Measurements from ENCODE around the gene IGLL5.

DNA sequence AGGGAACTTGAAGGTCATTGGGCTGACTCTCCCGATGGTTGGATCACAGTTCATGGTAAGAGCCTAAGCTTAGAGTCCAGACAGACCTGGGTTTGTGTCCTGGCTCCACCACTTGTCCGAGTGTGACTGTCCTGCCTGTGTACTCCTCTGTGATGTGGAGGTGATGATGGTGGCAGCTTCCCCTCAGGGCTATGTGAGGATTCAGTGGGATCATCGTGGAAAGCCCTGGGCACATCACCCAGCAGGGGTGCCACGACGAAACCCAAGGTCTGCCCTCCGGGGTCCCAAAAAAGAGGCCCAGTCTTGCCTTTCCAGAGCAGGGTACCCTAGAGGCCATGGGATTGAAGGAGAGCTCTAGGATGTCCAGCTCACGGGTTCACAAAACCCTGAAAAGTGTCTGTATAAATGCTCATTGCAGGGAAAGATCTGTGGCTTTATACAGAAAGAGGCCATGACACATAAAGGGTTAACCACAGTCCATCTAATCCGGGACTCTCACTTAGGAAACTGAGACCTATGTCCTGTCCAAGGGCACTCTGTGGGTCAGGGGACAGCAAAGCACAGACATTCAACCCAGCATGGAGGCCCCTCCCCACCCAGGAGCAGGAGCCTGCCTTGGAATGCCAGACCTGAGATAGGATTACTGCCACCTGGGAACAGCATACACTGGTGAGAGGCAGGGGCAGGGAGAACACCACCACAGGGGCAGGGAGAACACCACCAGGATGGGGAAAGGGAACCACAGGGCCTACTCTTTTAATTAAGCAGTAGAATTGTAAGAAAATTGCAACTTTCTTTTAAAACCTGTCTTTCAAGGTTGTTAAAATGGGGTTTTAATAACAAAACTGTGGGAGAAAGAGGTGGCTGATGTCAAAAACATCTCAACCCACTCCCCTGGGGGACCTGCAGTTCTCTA lies 51.3 kb downstream of the IGLL5 start:
- no peak for TF ChIP-seq RAD21 (IDR thresholded peaks at IDR 0.05; ENCODE audit: low read length)
- TF ChIP-seq RXRA (IDR thresholded peaks at IDR 0.05; ENCODE audit: borderline replicate concordance, low read depth), result no peak
- TF ChIP-seq EZH2phosphoT487 (IDR thresholded peaks at IDR 0.05; ENCODE audit: borderline replicate concordance, low read depth), result no peak
- TF ChIP-seq FOXJ3 (CRISPR knock-in tag; IDR thresholded peaks at IDR 0.05), result no peak

Measured in SK-N-SH (cell line).